Activated CD8-positive, alpha-beta T cell treated with anti-CD3 and anti-CD28 coated beads, Interleukin-2, amount 10 ng/mL, durations not matched to agents 7 days and 5 days (primary cell): Measurements from ENCODE around the gene NOL12. TPM values are rescaled to one million over a fixed set of nuclear protein-coding genes. Genes with fewer than 3 reads are reported as not detected.

ENCODE experiments used
- ATAC-seq: fragments of 150-1000 bp; cut with Tn5 transposase; one replicate; pipeline ENCODE4 v1.10.0; 2021; ENCODE audit warnings: moderate library complexity
- CTCF ChIA-PET: fragments of 350-600 bp; sonication (Branson Sonifier 250); formaldehyde crosslinking; loops from one replicate; lab custom pipeline; 2021; ENCODE audit warnings: antibody characterized with exemption; lab: Charles Lee
- POLR2A ChIA-PET: fragments of 350-600 bp; sonication (Branson Sonifier 250); formaldehyde crosslinking; loops from one replicate; lab custom pipeline; 2021; ENCODE audit warnings: antibody characterized with exemption; lab: Charles Lee
- DNase-seq: peaks from one replicate; pipeline ENCODE4 v3.0.0-alpha.2; 2020
- H3K27ac Mint-ChIP-seq: one replicate; pipeline ENCODE4 v1.8.0; 2021; ENCODE audit warnings: mild to moderate bottlenecking, mixed read lengths
- H3K27me3 Mint-ChIP-seq: one replicate; pipeline ENCODE4 v1.8.0; 2021; ENCODE audit warnings: low read depth, mixed read lengths
- H3K36me3 Mint-ChIP-seq: one replicate; pipeline ENCODE4 v1.8.0; 2021; ENCODE audit warnings: low read depth, mixed read lengths
- H3K4me1 Mint-ChIP-seq: one replicate; pipeline ENCODE4 v1.8.0; 2021; ENCODE audit warnings: low read depth, mixed read lengths
- H3K4me3 Mint-ChIP-seq: one replicate; pipeline ENCODE4 v1.8.0; 2021; ENCODE audit warnings: mild to moderate bottlenecking, mixed read lengths
- H3K9me3 Mint-ChIP-seq: one replicate; pipeline ENCODE4 v1.8.0; 2022; ENCODE audit warnings: mixed read lengths; ENCODE audit not compliant: insufficient read depth
- total RNA-seq, 2 experiments: library from RNA; stranded (reverse); gene quantifications; one replicate each; pipeline ENCODE4 v1.2.3, GENCODE V29; 2021

Gene NOL12, protein sequence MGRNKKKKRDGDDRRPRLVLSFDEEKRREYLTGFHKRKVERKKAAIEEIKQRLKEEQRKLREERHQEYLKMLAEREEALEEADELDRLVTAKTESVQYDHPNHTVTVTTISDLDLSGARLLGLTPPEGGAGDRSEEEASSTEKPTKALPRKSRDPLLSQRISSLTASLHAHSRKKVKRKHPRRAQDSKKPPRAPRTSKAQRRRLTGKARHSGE
- total RNA-seq = 10 to 100 TPM; 42.6 to 45.3 TPM

DNA sequence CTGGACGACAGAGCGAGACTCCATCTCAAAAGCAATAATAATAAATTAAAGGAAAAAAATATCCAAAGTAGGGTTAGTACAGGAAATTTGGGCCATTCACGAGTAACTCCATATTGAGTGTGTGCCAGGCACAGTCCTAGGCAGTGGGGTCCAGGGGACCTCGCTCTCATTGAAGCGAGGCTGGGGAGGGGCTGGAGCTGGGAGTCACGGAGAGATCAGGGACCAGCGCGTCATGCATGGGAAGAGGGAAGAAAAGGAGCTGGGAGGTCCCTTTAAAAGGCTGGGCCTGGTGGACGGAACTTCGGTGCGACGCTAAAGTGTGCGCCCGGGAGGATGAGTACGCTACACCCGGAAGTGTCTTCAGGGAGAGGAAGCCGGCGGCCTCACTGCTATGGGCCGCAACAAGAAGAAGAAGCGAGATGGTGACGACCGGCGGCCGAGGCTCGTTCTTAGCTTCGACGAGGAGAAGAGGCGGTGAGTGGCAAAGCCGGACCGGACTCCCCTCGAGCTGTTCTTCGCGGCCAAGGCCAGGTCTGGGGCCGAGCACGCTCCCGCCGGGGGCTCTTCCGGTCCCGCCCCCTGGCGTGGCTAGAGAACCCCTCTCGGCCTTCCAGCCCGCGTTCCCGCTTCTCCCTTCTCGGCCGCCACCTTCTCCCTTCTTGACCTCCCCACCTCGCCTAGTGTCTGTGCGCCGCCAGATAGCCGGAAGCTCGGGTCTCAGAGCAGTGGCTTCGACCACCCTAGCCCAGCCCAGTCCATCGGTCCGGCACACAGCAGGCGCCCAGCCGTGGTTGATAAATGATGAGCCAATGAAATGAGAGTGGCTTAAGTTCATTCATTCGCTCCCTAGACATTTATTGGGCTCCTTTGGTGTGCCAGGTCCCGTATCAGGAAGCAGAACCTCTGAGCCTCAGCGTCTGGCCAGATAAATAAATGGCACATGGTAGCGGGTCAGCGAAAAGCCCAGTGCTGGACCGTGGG, at the start of gene NOL12:
Gene NOL12 (plus strand): TSS at position 342 of the 981 bp plus-strand sequence. CDS start 50 bp downstream, at position 392.
- ChIA-PET CTCF (interaction anchor here (0.5 to 12.9 kb wide), 9 partner anchors 10 to 177 kb away, joined by 3 to 183 read pairs (median 5); partner anchors contain the start of gene PDXP), POLR2A (interaction anchor here (0.6 to 1.9 kb wide), 9 partner anchors 9 to 79 kb away, joined by 3 to 19 read pairs (median 5); partner anchors contain the start of genes GGA1 and LGALS1)
- peak within 1 kb of the TSS; percentile 98 for H3K4me3 Mint-ChIP-seq
- DNase-seq = peak; percentile 83
- no peaks in the 10 kb centered on the region for H3K9me3 Mint-ChIP-seq
- H3K36me3 Mint-ChIP-seq = peaks cover 31% of the 10 kb centered on the region
- peak within 1 kb of the TSS; percentile 92 for H3K27ac Mint-ChIP-seq
- ATAC-seq = peak; percentile 93
- H3K27me3 Mint-ChIP-seq = no peaks in the 10 kb centered on the region
- H3K4me1 Mint-ChIP-seq = peaks cover 30% of the 10 kb centered on the region

DNA sequence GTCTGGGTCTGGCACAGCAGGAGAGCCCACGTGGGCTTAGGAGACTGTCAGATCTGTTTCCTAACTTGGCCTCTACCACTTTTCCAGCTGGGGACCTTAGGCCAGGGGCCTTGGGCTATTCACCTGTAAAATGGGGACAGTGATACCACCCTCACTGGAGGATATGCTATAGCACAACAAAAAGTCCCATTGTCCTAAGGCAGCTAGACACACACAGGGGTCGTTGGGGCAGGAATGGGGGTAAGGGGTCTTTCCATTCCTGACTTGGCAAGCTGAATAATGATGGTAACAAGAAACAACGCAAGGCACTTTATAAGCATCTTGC, 49.2 kb upstream of the NOL12 start:
- ChIA-PET POLR2A (interaction anchor here (1.0 to 3.5 kb wide), 4 partner anchors 10 to 49 kb away, joined by 4 to 13 read pairs (median 7); partner anchors contain the start of genes GGA1, NOL12 and PDXP), CTCF (interaction anchor here (0.7 to 15.5 kb wide), 11 partner anchors 11 to 227 kb away, joined by 3 to 261 read pairs (median 6); partner anchors contain the start of genes GGA1, LGALS1 and PDXP)
- Mint-ChIP-seq H3K4me3 (peak overlapping the region; percentile 98), H3K4me1 (peaks cover 78% of the 10 kb centered on the region), H3K36me3 (peaks cover 32% of the 10 kb centered on the region), H3K27ac (peak overlapping the region; percentile 97), H3K27me3 (no peaks in the 10 kb centered on the region), H3K9me3 (no peaks in the 10 kb centered on the region)
- no peak for DNase-seq
- ATAC-seq = no peak

DNA sequence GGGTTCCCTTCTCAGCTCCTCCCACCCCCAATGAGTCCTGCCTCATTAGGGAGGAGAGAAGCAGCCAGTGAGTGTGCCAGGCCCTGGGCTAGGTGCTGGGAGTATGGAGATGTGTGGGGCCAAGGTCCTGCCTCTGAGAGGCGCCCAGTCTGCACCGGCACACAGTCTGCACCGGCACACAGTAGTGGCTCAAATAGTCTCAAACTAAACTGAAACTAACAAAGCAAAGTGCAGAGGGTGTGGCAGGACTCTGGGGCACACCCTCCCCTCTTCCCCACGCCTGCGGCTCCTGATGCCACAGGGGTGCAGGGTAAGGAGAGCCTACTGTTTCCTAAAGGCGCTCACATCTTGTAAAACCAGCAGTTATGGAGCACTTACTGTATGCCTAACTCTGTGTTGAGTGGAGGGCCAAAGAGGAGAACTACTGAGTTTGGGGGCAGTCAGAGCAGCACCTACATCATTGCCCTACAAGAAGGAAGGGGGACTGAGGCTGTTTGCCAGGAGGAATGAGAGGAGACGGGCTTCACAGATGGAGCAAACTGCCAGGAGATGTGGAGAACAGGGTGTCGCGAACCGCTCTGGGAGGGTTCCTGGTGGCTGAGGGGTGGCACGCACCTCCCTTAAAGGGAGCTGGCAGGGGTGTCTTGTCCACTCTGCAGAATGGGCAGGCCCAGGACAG, 47.6 kb upstream of the NOL12 start:
- Mint-ChIP-seq H3K4me1 (peaks cover 79% of the 10 kb centered on the region), H3K4me3 (peak overlapping the region; percentile 98), H3K36me3 (peaks cover 44% of the 10 kb centered on the region), H3K9me3 (no peaks in the 10 kb centered on the region), H3K27ac (peak overlapping the region; percentile 97), H3K27me3 (no peaks in the 10 kb centered on the region)
- DNase-seq = peak; percentile 76
- ChIA-PET POLR2A (interaction anchor here (1.6 to 3.5 kb wide), 5 partner anchors 12 to 48 kb away, joined by 6 to 13 read pairs (median 7); partner anchors contain the start of genes GGA1, NOL12 and PDXP), CTCF (interaction anchor here (0.9 to 15.5 kb wide), 8 partner anchors 15 to 258 kb away, joined by 3 to 261 read pairs (median 16); partner anchors contain the start of genes GGA1, LGALS1, NOL12 and PDXP)
- peak; percentile 62 for ATAC-seq

DNA sequence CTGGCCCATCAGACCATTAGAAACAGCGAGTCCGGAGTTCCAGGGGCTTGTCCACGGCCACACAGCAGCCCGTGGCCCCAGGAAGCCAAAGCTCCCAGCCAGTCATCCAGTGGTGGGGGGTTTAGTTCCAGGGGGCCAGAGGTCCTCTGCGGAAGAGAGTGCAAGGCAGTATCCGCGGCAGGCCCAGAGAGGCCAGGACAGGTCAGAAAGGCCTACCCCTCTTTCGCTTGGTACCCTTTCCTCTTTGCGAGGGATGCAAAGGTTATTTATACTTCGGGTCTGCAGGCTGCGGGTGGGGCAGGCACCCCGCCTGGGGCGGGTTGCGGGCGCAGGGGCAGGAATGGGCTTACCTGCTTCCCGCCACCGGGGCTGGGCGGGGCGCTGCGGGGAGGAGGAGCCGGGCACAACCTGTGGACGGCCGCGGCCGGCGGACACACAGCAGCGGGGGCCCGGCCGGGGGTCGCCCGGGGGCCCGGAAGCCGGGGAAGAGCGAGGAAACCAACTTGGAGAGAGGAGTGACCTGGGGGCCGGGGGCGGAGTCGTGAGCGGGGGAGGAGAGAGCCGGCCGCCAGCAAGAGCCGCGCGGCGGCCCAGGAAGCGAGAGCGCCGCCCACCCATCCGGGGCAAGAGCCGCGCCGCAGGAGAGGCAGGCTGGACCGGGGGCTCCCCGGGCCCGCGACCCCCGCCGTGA, 46.9 kb upstream of the NOL12 start, which contains the start of gene SH3BP1:
Gene SH3BP1 (plus strand): TSS at position 600 of the 691 bp plus-strand sequence. CDS start 119 bp downstream, outside the sequence.
- H3K27ac Mint-ChIP-seq = peak within 1 kb of the TSS; percentile 97
- H3K9me3 Mint-ChIP-seq = no peaks in the 10 kb centered on the region
- peak within 1 kb of the TSS; percentile 98 for H3K4me3 Mint-ChIP-seq
- peaks cover 77% of the 10 kb centered on the region for H3K4me1 Mint-ChIP-seq
- ATAC-seq (peak; percentile 53), DNase-seq (peak; percentile 81)
- H3K36me3 Mint-ChIP-seq = peaks cover 49% of the 10 kb centered on the region
- CTCF ChIA-PET = interaction anchor here (1.2 to 15.5 kb wide), 5 partner anchors 7 to 33 kb away, joined by 3 to 261 read pairs (median 114); partner anchors contain the start of genes GGA1 and PDXP
- POLR2A ChIA-PET = interaction anchor here (1.6 to 2.3 kb wide), 2 partner anchors 19 to 47 kb away, joined by 6 to 8 read pairs; partner anchors contain the start of genes NOL12 and PDXP
- H3K27me3 Mint-ChIP-seq = no peaks in the 10 kb centered on the region

DNA sequence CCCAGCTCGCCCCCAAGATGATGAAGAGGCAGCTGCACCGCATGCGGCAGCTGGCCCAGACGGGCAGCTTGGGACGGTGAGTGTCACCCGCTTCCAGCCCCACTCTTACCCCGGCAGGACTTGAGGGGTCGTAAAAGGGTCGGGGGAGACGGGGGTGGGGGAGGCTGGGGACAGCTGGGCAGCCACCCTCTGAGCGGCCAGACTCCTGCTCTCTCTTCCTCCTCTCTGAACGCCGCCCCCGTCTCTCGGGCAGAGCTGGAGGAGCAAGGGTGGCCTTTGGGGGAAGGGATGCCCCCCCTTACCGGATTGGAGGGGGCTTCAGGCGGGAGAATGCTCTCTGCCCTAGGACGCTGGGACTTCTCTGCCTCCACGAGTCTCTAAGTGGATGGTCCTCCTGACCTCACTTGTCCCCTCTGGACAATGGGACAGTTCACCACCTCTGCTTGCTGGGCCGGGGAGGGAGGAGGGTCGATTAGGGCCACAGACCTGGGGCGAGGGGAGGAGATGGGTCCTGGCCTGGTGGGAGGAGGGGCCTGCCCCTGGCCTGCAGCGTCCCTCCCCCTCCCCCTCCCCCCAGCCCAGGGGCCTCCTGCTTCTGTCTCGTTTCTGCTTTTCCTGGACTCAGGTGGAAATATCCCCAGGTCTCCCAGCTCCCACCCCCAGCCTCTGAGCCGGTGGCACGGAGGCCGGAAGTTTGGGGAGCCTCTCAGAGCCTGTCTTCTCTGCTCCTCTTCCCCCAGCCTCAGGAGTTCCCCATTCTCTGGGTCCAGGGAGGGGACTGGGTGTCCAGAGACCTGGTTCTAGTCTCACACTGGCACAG, 46.2 kb upstream of the NOL12 start:
- H3K27me3 Mint-ChIP-seq = no peaks in the 10 kb centered on the region
- DNase-seq (peak; percentile 49), ATAC-seq (no peak)
- POLR2A ChIA-PET = interaction anchor here (0.7 to 2.3 kb wide), 3 partner anchors 13 to 37 kb away, joined by 3 to 8 read pairs (median 3); partner anchors contain the start of gene PDXP
- peaks cover 72% of the 10 kb centered on the region for H3K4me1 Mint-ChIP-seq
- CTCF ChIA-PET = interaction anchor here (0.6 to 15.5 kb wide), 7 partner anchors 7 to 42 kb away, joined by 3 to 261 read pairs (median 4); partner anchors contain the start of genes LGALS1 and PDXP
- no peaks in the 10 kb centered on the region for H3K9me3 Mint-ChIP-seq
- peak overlapping the region; percentile 98 for H3K4me3 Mint-ChIP-seq
- H3K36me3 Mint-ChIP-seq = peaks cover 54% of the 10 kb centered on the region
- peak overlapping the region; percentile 96 for H3K27ac Mint-ChIP-seq

DNA sequence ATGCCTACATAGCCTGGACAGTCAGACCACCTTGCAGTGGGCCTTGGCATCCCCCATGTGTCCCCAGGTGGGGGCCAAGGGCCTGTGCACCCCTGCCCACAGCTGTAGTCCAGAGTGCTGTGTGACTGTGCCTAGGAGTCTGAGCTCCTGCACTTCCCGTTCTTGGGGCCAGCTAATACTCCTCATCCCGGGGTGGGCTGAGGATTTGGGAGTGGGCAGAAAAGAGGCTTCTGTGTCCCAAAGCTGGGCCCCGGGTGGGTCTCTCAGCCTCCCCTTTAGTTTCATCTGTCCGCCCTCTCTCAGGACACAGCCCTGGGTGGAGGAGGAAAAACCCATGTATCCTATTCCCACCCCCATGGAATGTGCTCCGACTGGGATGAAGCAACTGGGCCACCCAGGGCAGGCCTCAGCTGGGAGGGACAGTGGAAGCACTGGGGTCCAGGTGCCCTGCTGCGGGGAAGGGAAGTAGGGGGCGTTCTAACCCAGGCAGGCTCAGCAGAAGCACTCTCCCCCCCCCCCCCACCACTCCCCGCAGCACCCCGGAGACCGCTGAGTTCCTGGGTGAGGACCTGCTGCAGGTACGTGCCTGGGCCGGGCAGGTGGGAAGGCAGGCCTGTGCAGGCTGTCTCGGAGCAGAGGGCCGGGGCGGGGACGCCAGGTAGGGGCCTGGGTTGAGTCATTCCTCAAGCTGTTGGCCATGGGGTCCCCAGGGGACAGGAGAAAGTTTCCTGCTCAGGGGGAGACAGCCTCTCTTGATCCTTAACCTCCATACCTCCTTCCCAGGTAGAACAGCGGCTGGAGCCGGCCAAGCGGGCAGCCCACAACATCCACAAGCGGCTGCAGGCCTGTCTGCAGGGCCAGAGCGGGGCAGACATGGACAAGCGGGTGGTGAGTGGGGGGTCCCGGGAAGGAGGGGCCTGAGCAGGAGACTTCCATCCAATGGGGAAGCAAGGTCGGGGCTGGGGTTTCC, 45.3 kb upstream of the NOL12 start:
- Mint-ChIP-seq H3K4me3 (peak overlapping the region; percentile 98), H3K9me3 (no peaks in the 10 kb centered on the region), H3K4me1 (peaks cover 68% of the 10 kb centered on the region), H3K27ac (peak overlapping the region; percentile 96), H3K36me3 (peaks cover 60% of the 10 kb centered on the region), H3K27me3 (no peaks in the 10 kb centered on the region)
- ChIA-PET POLR2A (interaction anchor here (0.7 to 4.0 kb wide), 6 partner anchors 8 to 36 kb away, joined by 3 to 26 read pairs (median 11); partner anchors contain the start of gene PDXP), CTCF (interaction anchor here (0.9 to 15.5 kb wide), 7 partner anchors 8 to 39 kb away, joined by 3 to 261 read pairs (median 92); partner anchors contain the start of genes GGA1, LGALS1, NOL12 and PDXP)
- ATAC-seq = no peak
- DNase-seq = no peak

DNA sequence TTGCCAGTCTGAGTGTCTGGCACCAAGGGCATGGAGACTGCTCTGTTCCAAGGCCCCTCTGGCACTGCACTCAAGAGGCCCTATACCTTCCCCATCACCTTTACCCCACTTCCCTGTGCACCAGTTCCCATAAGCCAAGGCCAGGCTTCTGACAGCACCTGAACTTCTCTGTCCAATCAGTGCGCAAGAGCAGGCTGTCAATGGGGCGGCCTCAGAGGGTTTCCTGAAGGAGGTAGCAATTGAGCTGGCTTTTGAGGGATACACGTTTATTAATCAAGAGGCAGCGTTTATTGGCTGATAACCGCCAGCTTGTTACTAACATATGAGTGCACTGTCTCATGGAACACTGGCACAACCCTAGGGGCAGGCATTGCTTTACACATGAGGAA, 44.6 kb upstream of the NOL12 start:
- POLR2A ChIA-PET = interaction anchor here (1.9 to 4.0 kb wide), 5 partner anchors 9 to 33 kb away, joined by 6 to 26 read pairs (median 14); partner anchors contain the start of genes GGA1, LGALS1 and PDXP
- CTCF ChIA-PET = interaction anchor here (0.8 to 15.5 kb wide), 9 partner anchors 9 to 222 kb away, joined by 3 to 261 read pairs (median 41); partner anchors contain the start of genes GGA1, LGALS1, NOL12 and PDXP
- H3K9me3 Mint-ChIP-seq = no peaks in the 10 kb centered on the region
- peaks cover 57% of the 10 kb centered on the region for H3K36me3 Mint-ChIP-seq
- DNase-seq (no peak), ATAC-seq (no peak)
- peak overlapping the region; percentile 76 for H3K27ac Mint-ChIP-seq
- H3K27me3 Mint-ChIP-seq = no peaks in the 10 kb centered on the region
- peaks cover 63% of the 10 kb centered on the region for H3K4me1 Mint-ChIP-seq
- peak overlapping the region; percentile 98 for H3K4me3 Mint-ChIP-seq

DNA sequence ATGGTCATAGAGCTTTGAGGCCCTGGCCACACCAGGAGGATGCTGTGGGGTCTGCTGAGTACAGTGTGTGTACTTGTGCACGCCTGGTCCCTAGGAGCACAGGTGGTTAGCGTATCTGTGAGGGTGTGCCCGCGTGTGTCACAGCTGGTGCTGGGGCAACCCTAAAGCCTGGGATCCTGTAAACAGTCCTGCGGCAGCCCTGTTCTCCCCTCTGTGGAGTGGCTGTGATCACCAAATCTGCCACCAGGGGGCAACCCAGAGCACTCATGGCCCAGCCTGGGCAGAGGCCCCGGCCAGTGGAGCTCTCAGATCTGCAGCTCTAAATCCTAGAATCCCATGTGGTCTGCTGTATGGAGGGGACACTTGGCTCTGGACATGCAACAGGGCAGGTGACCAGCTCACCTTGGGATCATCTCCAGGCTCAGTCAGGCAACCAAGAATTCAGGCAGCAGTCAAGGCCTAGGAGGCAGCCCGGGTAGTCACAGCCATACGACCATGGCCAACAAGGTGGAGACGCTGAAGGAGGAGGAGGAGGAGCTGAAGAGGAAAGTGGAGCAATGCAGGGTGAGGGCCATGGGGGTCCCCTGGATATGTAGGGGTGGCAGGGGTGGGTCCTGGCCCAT, 42.8 kb upstream of the NOL12 start:
- no peaks in the 10 kb centered on the region for H3K9me3 Mint-ChIP-seq
- ATAC-seq = peak; percentile 61
- H3K4me3 Mint-ChIP-seq = peak overlapping the region; percentile 63
- peaks cover 69% of the 10 kb centered on the region for H3K36me3 Mint-ChIP-seq
- H3K4me1 Mint-ChIP-seq = peaks cover 47% of the 10 kb centered on the region
- no peaks in the 10 kb centered on the region for H3K27me3 Mint-ChIP-seq
- H3K27ac Mint-ChIP-seq = peak overlapping the region; percentile 72
- POLR2A ChIA-PET = interaction anchor here (0.9 to 4.0 kb wide), 15 partner anchors 8 to 329 kb away, joined by 3 to 26 read pairs (median 6); partner anchors contain the start of genes GGA1, LGALS1 and PDXP
- CTCF ChIA-PET = interaction anchor here (0.6 to 15.5 kb wide), 27 partner anchors 8 to 253 kb away, joined by 3 to 261 read pairs (median 6); partner anchors contain the start of genes ANKRD54, GGA1, LGALS1 and NOL12
- DNase-seq = peak; percentile 91
